Measurements from ENCODE around the gene DUS2. TPM values are rescaled to one million over a fixed set of nuclear protein-coding genes. Genes with fewer than 3 reads are reported as not detected.

Gene DUS2
- polyA plus RNA-seq, 1 experiment = 14.1 TPM

GRCh38 chr16:68074850-68075555 is 51.9 kb downstream of the DUS2 start:
- Histone ChIP-seq H3K4me3 (ENCODE audit: low read depth, low read length) (no peak overlapping the region), H3K27me3 (ENCODE audit: control insufficient read depth, insufficient read depth, low read length) (no peaks in the 10 kb centered on the region), H3K9me3 (ENCODE audit: control insufficient read depth, insufficient read depth, low read length) (no peaks in the 10 kb centered on the region), H3K27ac (ENCODE audit: low read depth, low read length) (no peak overlapping the region)
- POLR2A ChIA-PET = no interaction called here
- no peak for TF ChIP-seq CTCF (IDR thresholded peaks at IDR 0.05; ENCODE audit: low read depth, low read length)
- CTCF ChIA-PET = interaction anchor here (1.2 kb wide), 1 partner anchor 11 kb away, joined by 3 read pairs; no protein-coding TSS in a partner anchor
- no peak for DNase-seq (ENCODE audit: low read depth, low spot score)

GRCh38 chr16:68075980-68076379 is 52.9 kb downstream of the DUS2 start:
- ChIA-PET POLR2A (no interaction called here), CTCF (no interaction called here)
- Histone ChIP-seq H3K4me3 (ENCODE audit: low read depth, low read length) (no peak overlapping the region), H3K27ac (ENCODE audit: low read depth, low read length) (no peak overlapping the region), H3K27me3 (ENCODE audit: control insufficient read depth, insufficient read depth, low read length) (no peaks in the 10 kb centered on the region), H3K9me3 (ENCODE audit: control insufficient read depth, insufficient read depth, low read length) (no peaks in the 10 kb centered on the region)
- TF ChIP-seq CTCF (IDR thresholded peaks at IDR 0.05; ENCODE audit: low read depth, low read length) = no peak
- DNase-seq (ENCODE audit: low read depth, low spot score) = no peak

GRCh38 chr16:68076560-68076959 is 53.5 kb downstream of the DUS2 start:
- Histone ChIP-seq H3K9me3 (ENCODE audit: control insufficient read depth, insufficient read depth, low read length) (no peaks in the 10 kb centered on the region), H3K4me3 (ENCODE audit: low read depth, low read length) (no peak overlapping the region), H3K27me3 (ENCODE audit: control insufficient read depth, insufficient read depth, low read length) (no peaks in the 10 kb centered on the region), H3K27ac (ENCODE audit: low read depth, low read length) (no peak overlapping the region)
- POLR2A ChIA-PET = no interaction called here
- CTCF ChIA-PET = interaction anchor here (0.6 kb wide), 1 partner anchor 11 kb away, joined by 3 read pairs; no protein-coding TSS in a partner anchor
- DNase-seq (ENCODE audit: low read depth, low spot score) = no peak
- no peak for TF ChIP-seq CTCF (IDR thresholded peaks at IDR 0.05; ENCODE audit: low read depth, low read length)

- Histone ChIP-seq H3K4me3 (ENCODE audit: low read depth, low read length) (no peak overlapping the region), H3K27ac (ENCODE audit: low read depth, low read length) (no peak overlapping the region), H3K9me3 (ENCODE audit: control insufficient read depth, insufficient read depth, low read length) (no peaks in the 10 kb centered on the region), H3K27me3 (ENCODE audit: control insufficient read depth, insufficient read depth, low read length) (no peaks in the 10 kb centered on the region)
- POLR2A ChIA-PET = no interaction called here
- no peak for TF ChIP-seq CTCF (IDR thresholded peaks at IDR 0.05; ENCODE audit: low read depth, low read length)
- CTCF ChIA-PET = no interaction called here
- DNase-seq (ENCODE audit: low read depth, low spot score) = no peak
These were observed 55.0 kb downstream of the DUS2 start for GRCh38 chr16:68077866-68078700.

Measured in AG04450 (cell line).